Stimulated activated CD4-positive, alpha-beta T cell treated with anti-CD3 and anti-CD28 coated beads, Interleukin-1b, Interleukin-23, amount 100 ng/mL, for 48 hours (primary cell): ENCODE measurements around the gene JADE3.
"Not testable (repeated sequence)": the region's sequence is repeated elsewhere in the genome, so short reads cannot be mapped to it uniquely, and the experiment has no call there.

Source experiments
- DNase-seq: peaks from one replicate; pipeline ENCODE4 v3.0.0-alpha.2; 2020

JADE3 gene

GRCh38 chrX:46938589-46938988 lies 26.4 kb downstream of the JADE3 start:
- no peak for DNase-seq

GRCh38 chrX:46941341-46941740 lies 29.1 kb downstream of the JADE3 start:
- DNase-seq, result no peak

GRCh38 chrX:46953137-46953527 lies 40.9 kb downstream of the JADE3 start:
- no peak for DNase-seq

GRCh38 chrX:46953597-46953996 lies 41.4 kb downstream of the JADE3 start:
- DNase-seq, result no peak

GRCh38 chrX:46954716-46955115 lies 42.5 kb downstream of the JADE3 start:
- DNase-seq, result no peak

- DNase-seq, result not testable (repeated sequence)
Observed at GRCh38 chrX:46956589-46956988, 44.4 kb downstream of the JADE3 start.

- DNase-seq, result no peak
Observed at GRCh38 chrX:46957297-46957696, 45.1 kb downstream of the JADE3 start.

- DNase-seq, result no peak
Observed at GRCh38 chrX:46959101-46959500, 46.9 kb downstream of the JADE3 start.

- DNase-seq, result no peak
Observed at GRCh38 chrX:46959985-46960700, 47.9 kb downstream of the JADE3 start.

- DNase-seq, result no peak
Observed at GRCh38 chrX:46961097-46961496, 48.9 kb downstream of the JADE3 start.

- no peak for DNase-seq
Observed at GRCh38 chrX:46961574-46962283, 49.5 kb downstream of the JADE3 start.

GRCh38 chrX:46965125-46965758 lies 53.0 kb downstream of the JADE3 start:
- DNase-seq, result no peak

- DNase-seq, result peak; percentile 38
Observed at GRCh38 chrX:46967547-46967946, 55.3 kb downstream of the JADE3 start.

- DNase-seq, result not testable (repeated sequence)
Observed at GRCh38 chrX:46977046-46977445, 64.8 kb downstream of the JADE3 start.

GRCh38 chrX:46978341-46979291 lies 66.4 kb downstream of the JADE3 start:
- DNase-seq, result peak; percentile 70

GRCh38 chrX:46984705-46985104 lies 72.5 kb downstream of the JADE3 start:
- no peak for DNase-seq

GRCh38 chrX:46989548-46989947 lies 77.3 kb downstream of the JADE3 start:
- DNase-seq, result no peak

- DNase-seq, result no peak
Observed at GRCh38 chrX:46991664-46992063, 79.4 kb downstream of the JADE3 start.

- no peak for DNase-seq
Observed at GRCh38 chrX:46992070-46992469, 79.8 kb downstream of the JADE3 start.

GRCh38 chrX:46994096-46994495 lies 81.9 kb downstream of the JADE3 start:
- DNase-seq, result no peak

GRCh38 chrX:47012131-47012530 lies 99.9 kb downstream of the JADE3 start:
- DNase-seq, result no peak

- DNase-seq, result no peak
Observed at GRCh38 chrX:47026198-47026597, 114.0 kb downstream of the JADE3 start.

- DNase-seq, result no peak
Observed at GRCh38 chrX:47030339-47030738, 118.1 kb downstream of the JADE3 start.
